Smooth muscle cell (in vitro differentiated cells): ENCODE measurements around the gene ZNF3. TPM values are rescaled to one million over a fixed set of nuclear protein-coding genes. Genes with fewer than 3 reads are reported as not detected.

Experiments used
- DNase-seq: peaks from one replicate; lab custom pipeline; 2025; ENCODE audit not compliant: unreplicated experiment; lab: John Stamatoyannopoulos, UW
- H2AFZ ChIP-seq: fragments of 200-600 bp; sonication (generic); 2 replicates; pipeline ENCODE4 v1.6.0; 2016; ENCODE audit warnings: antibody characterized with exemption, low read depth, mild to moderate bottlenecking
- H3F3A ChIP-seq: fragments of 200-600 bp; sonication (generic); 2 replicates; pipeline ENCODE4 v1.6.0; 2017; ENCODE audit warnings: antibody characterized with exemption, low read depth
- H3K27ac ChIP-seq: fragments of 200-600 bp; sonication (generic); 2 replicates; pipeline ENCODE4 v1.5.1; 2016; ENCODE audit warnings: low read depth, mild to moderate bottlenecking
- H3K27me3 ChIP-seq: fragments of 200-600 bp; sonication (generic); 2 replicates; pipeline ENCODE4 v1.6.1; 2016; ENCODE audit warnings: low read depth, mild to moderate bottlenecking
- H3K36me3 ChIP-seq: fragments of 200-600 bp; sonication (generic); 2 replicates; pipeline ENCODE4 v1.5.1; 2016; ENCODE audit warnings: low read depth
- H3K4me1 ChIP-seq: fragments of 200-600 bp; sonication (generic); 2 replicates; pipeline ENCODE4 v1.5.1; 2016; ENCODE audit warnings: low read depth
- H3K4me2 ChIP-seq: fragments of 200-600 bp; sonication (generic); 2 replicates; pipeline ENCODE4 v1.6.0; 2016; ENCODE audit warnings: mild to moderate bottlenecking
- H3K4me3 ChIP-seq: fragments of 200-600 bp; sonication (generic); 2 replicates; pipeline ENCODE4 v1.5.1; 2016; ENCODE audit warnings: mild to moderate bottlenecking
- H3K79me2 ChIP-seq: fragments of 200-600 bp; sonication (generic); 2 replicates; pipeline ENCODE4 v1.6.0; 2016; ENCODE audit warnings: low read depth, mild to moderate bottlenecking
- H3K9ac ChIP-seq: fragments of 200-600 bp; sonication (generic); 2 replicates; pipeline ENCODE4 v1.6.0; 2016; ENCODE audit warnings: low read depth
- H3K9me3 ChIP-seq: fragments of 200-600 bp; sonication (generic); replicated peaks from 2 replicates; pipeline ENCODE4 v1.5.1; 2016; ENCODE audit warnings: low read depth
- H4K20me1 ChIP-seq: fragments of 200-600 bp; sonication (generic); 2 replicates; pipeline ENCODE4 v1.6.0; 2016; ENCODE audit warnings: low read depth
- CTCF ChIP-seq: fragments of 200-600 bp; sonication (generic); IDR thresholded peaks from 2 replicates; pipeline ENCODE4 v1.5.1; 2017; ENCODE audit warnings: borderline replicate concordance, mild to moderate bottlenecking, antibody characterized with exemption; ENCODE audit not compliant: insufficient read depth, poor library complexity, severe bottlenecking
- WGBS: methylation state at CpG from one replicate; pipeline ENCODE4 v1.1.7; 2016; ENCODE audit warnings: low lambda C conversion rate; 5-methylcytosine and 5-hydroxymethylcytosine counted together
- polyA plus RNA-seq: library from polyadenylated mRNA; unstranded; fragments of >200 nt; fragmentation: Nextera tagmentation; extraction: Ambion mirVana; gene quantifications from 2 replicates; pipeline ENCODE4 v1.2.1, GENCODE V29; 2016
- total RNA-seq: library from RNA; depleted of rRNA; stranded (reverse); fragments of >200 nt; gene quantifications from 2 replicates; pipeline ENCODE4 v1.2.3, GENCODE V29; 2014

ZNF3 gene
- total and polyA plus RNA-seq, 2 experiments from 2014 or later, result 21.6 to 22.0 TPM

GRCh38 chr7:100024020-100024619 is 57.4 kb downstream of the ZNF3 start:
- Histone ChIP-seq H3K4me2 (no peak overlapping the region), H3K27ac (no peak overlapping the region), H3K9ac (no peak overlapping the region), H3K9me3 (no peaks in the 10 kb centered on the region), H3K79me2 (peaks cover 32% of the 10 kb centered on the region), H3K4me3 (no peak overlapping the region), H3F3A (no peaks in the 10 kb centered on the region), H3K27me3 (no peaks in the 10 kb centered on the region), H4K20me1 (peaks cover 52% of the 10 kb centered on the region), H3K4me1 (no peaks in the 10 kb centered on the region), H2AFZ (no peak overlapping the region), H3K36me3 (peaks cover 18% of the 10 kb centered on the region)
- 98% methylated on average over 12 of the region's 12 CpGs for WGBS
- TF ChIP-seq CTCF, result no peak
- no peak for DNase-seq

- Histone ChIP-seq H2AFZ (no peak overlapping the region), H3K27me3 (no peaks in the 10 kb centered on the region)
Observed at GRCh38 chr7:100023526-100023925, 58.0 kb downstream of the ZNF3 start.

GRCh38 chr7:100022621-100023020 is 58.9 kb downstream of the ZNF3 start:
- 86% methylated on average over 5 of the region's 5 CpGs for WGBS
- H3K27ac ChIP-seq, result no peak overlapping the region
- H4K20me1 ChIP-seq, result peaks cover 65% of the 10 kb centered on the region

More at GRCh38 chr7:100023526-100023925, 58.0 kb downstream of the ZNF3 start:
- 97% methylated on average over 12 of the region's 12 CpGs for WGBS
- Histone ChIP-seq H4K20me1 (peaks cover 58% of the 10 kb centered on the region), H3K9ac (no peak overlapping the region), H3K27ac (no peak overlapping the region), H3K4me3 (no peak overlapping the region), H3K79me2 (peaks cover 38% of the 10 kb centered on the region), H3K9me3 (no peaks in the 10 kb centered on the region), H3K36me3 (peaks cover 18% of the 10 kb centered on the region), H3K4me2 (no peak overlapping the region), H3F3A (no peaks in the 10 kb centered on the region), H3K4me1 (no peaks in the 10 kb centered on the region)
- TF ChIP-seq CTCF, result no peak
- DNase-seq, result no peak

More at GRCh38 chr7:100022621-100023020, 58.9 kb downstream of the ZNF3 start:
- no peaks in the 10 kb centered on the region for H3K27me3 ChIP-seq
- H3K4me2 ChIP-seq, result no peak overlapping the region
- no peak overlapping the region for H3K9ac ChIP-seq
- H3K4me1 ChIP-seq, result no peaks in the 10 kb centered on the region
- H3F3A ChIP-seq, result no peaks in the 10 kb centered on the region
- H2AFZ ChIP-seq, result no peak overlapping the region
- H3K36me3 ChIP-seq, result peaks cover 18% of the 10 kb centered on the region
- no peaks in the 10 kb centered on the region for H3K9me3 ChIP-seq
- no peak overlapping the region for H3K4me3 ChIP-seq
- TF ChIP-seq CTCF, result no peak
- DNase-seq, result no peak
- H3K79me2 ChIP-seq, result peaks cover 47% of the 10 kb centered on the region
